HepG2 (cell line): Measurements from ENCODE around the gene PPP1R12A. TPM values are rescaled to one million over a fixed set of nuclear protein-coding genes. Genes with fewer than 3 reads are reported as not detected.

Experiments used
- ATAC-seq: fragments of 200-7000 bp; cut with Tn5 transposase; 3 replicates; pipeline ENCODE4 v1.9.1; 2020; ENCODE audit warnings: mild to moderate bottlenecking, moderate library complexity
- BruUV-seq: library from RNA; stranded (reverse); fragments of 400-500 nt; replicated peaks from 2 replicates; lab custom pipeline; 2021; lab: Mats Ljungman, UMichigan
- CTCF ChIA-PET: fragments of 300-600 bp; formaldehyde crosslinking; extraction: SDS; loops from one replicate; lab custom pipeline; 2021; ENCODE audit warnings: low total read pairs, inconsistent platforms, low intra/inter-chr PET ratio; lab: Yijun Ruan, JAX
- POLR2A ChIA-PET: fragments of 350-600 bp; sonication (Branson Sonifier 250); formaldehyde crosslinking; loops from one replicate; lab custom pipeline; 2020; ENCODE audit warnings: antibody characterized with exemption, inconsistent platforms; lab: Yijun Ruan, JAX
- DNase-seq: peaks from one replicate; pipeline ENCODE4 v3.0.0-alpha.2; 2015; ENCODE audit warnings: low spot score
- FAIRE-seq: peaks from 3 replicates; lab custom pipeline; 2011; peaks lifted over from hg19 to GRCh38; lab: Jason Lieb, UNC
- H2AFZ ChIP-seq: one replicate; pipeline ENCODE4 v1.6.1; 2011; ENCODE audit warnings: low read length, inconsistent platforms
- H3K27ac ChIP-seq: fragments of 300-600 bp; 3 replicates; pipeline ENCODE4 v1.8.0; 2011; ENCODE audit warnings: mixed run types, mild to moderate bottlenecking, mixed read lengths, low read length, inconsistent platforms; ENCODE audit not compliant: insufficient read depth; ENCODE audit errors: extremely low read length
- H3K27me3 ChIP-seq, 2 experiments: fragments of 200-600 bp in 1 of 2; 2 replicates in 1 of 2; 3 replicates in 1 of 2; pipeline versions ENCODE4 v1.6.0 to v1.8.0; 2011; ENCODE audit warnings: low read length in 2 of 2, mild to moderate bottlenecking in 2 of 2, moderate library complexity in 2 of 2, inconsistent platforms in 1 of 2; ENCODE audit not compliant: insufficient read depth in 2 of 2, control insufficient read depth in 1 of 2
- H3K36me3 ChIP-seq, 2 experiments: fragments of 200-600 bp in 1 of 2; replicated peaks in 1 of 2; 2 replicates in 1 of 2; 3 replicates in 1 of 2; pipeline versions ENCODE4 v1.5.1 to v1.8.0; 2011; ENCODE audit warnings: low read length in 2 of 2, inconsistent platforms in 1 of 2; ENCODE audit not compliant: insufficient read depth in 2 of 2, control insufficient read depth in 1 of 2
- H3K4me1 ChIP-seq: 2 replicates; pipeline ENCODE4 v1.5.1; 2012; ENCODE audit warnings: low read length, inconsistent platforms; ENCODE audit not compliant: insufficient read depth
- H3K4me2 ChIP-seq: 2 replicates; pipeline ENCODE4 v1.6.0; 2011; ENCODE audit warnings: low read depth, low read length, inconsistent platforms
- H3K4me3 ChIP-seq, 3 experiments: fragments of 200-600 bp in 1 of 3; sonication (generic), shearing (Covaris generic) in 1 of 3; replicated peaks in 1 of 3; 2 replicates each; pipeline ENCODE4 v1.5.1; 2011 to 2016; ENCODE audit warnings: low read length in 3 of 3, inconsistent platforms in 2 of 3, low read depth in 2 of 3, mild to moderate bottlenecking in 2 of 3, control low read depth in 1 of 3, mixed read lengths in 1 of 3; ENCODE audit not compliant: insufficient read depth in 1 of 3
- H3K79me2 ChIP-seq: one replicate; pipeline ENCODE4 v1.6.1; 2011; ENCODE audit warnings: low read length, inconsistent platforms; ENCODE audit not compliant: insufficient read depth
- H3K9ac ChIP-seq: 2 replicates; pipeline ENCODE4 v1.6.0; 2011; ENCODE audit warnings: mild to moderate bottlenecking, low read depth, low read length, inconsistent platforms; ENCODE audit not compliant: insufficient read depth
- H3K9me3 ChIP-seq: 2 replicates; pipeline ENCODE4 v1.5.1; 2012; ENCODE audit warnings: mild to moderate bottlenecking, low read length
- H4K20me1 ChIP-seq: 2 replicates; pipeline ENCODE4 v1.6.0; 2011; ENCODE audit warnings: inconsistent platforms, mild to moderate bottlenecking, low read length, moderate library complexity; ENCODE audit not compliant: insufficient read depth
- CREB1 ChIP-seq, 2 experiments: fragments of 450-650 bp in 1 of 2; IDR thresholded peaks; 2 replicates each; pipeline ENCODE4 v1.6.1; 2016 to 2017; ENCODE audit warnings: control low read depth in 1 of 2, mild to moderate bottlenecking in 1 of 2, missing compliant biosample characterization in 1 of 2, missing genetic modification characterization in 1 of 2
- FOXK1 ChIP-seq: sonication (generic); formaldehyde crosslinking; IDR thresholded peaks from 2 replicates; pipeline ENCODE4 v1.4.0; 2020; ENCODE audit warnings: low read depth, missing genetic modification reagents, borderline replicate concordance
- JUN ChIP-seq: sonication (generic); formaldehyde crosslinking; IDR thresholded peaks from 2 replicates; pipeline ENCODE4 v1.4.0; 2020; ENCODE audit warnings: mild to moderate bottlenecking, missing genetic modification reagents
- KDM6A ChIP-seq: IDR thresholded peaks from 2 replicates; pipeline ENCODE4 v1.6.1; 2016; ENCODE audit warnings: low read depth
- MAFF ChIP-seq: IDR thresholded peaks from 2 replicates; pipeline ENCODE4 v1.6.1; 2011; ENCODE audit warnings: low read depth, low read length, improper control_type of control experiment
- NCOA1 ChIP-seq: sonication (generic); formaldehyde crosslinking; IDR thresholded peaks from 2 replicates; pipeline ENCODE4 v1.9.0; 2021; ENCODE audit warnings: missing genetic modification reagents
- NFYB ChIP-seq: sonication (generic); formaldehyde crosslinking; IDR thresholded peaks from 2 replicates; pipeline ENCODE4 v1.4.0; 2020; ENCODE audit warnings: missing genetic modification reagents
- SP2 ChIP-seq: sonication (generic); formaldehyde crosslinking; IDR thresholded peaks from 2 replicates; pipeline ENCODE4 v1.5.1; 2020; ENCODE audit warnings: mild to moderate bottlenecking, missing genetic modification reagents
- ZNF446 ChIP-seq: sonication (generic); formaldehyde crosslinking; IDR thresholded peaks from 2 replicates; pipeline ENCODE4 v1.5.0; 2020; ENCODE audit warnings: mild to moderate bottlenecking, missing genetic modification reagents
- ZNF484 ChIP-seq: sonication (generic); formaldehyde crosslinking; IDR thresholded peaks from 2 replicates; pipeline ENCODE4 v1.5.1; 2020; ENCODE audit warnings: mild to moderate bottlenecking, low read depth, missing genetic modification reagents, borderline replicate concordance
- ZNF788 ChIP-seq: sonication (generic); formaldehyde crosslinking; IDR thresholded peaks from 2 replicates; pipeline ENCODE4 v1.5.0; 2020; ENCODE audit warnings: mild to moderate bottlenecking, missing genetic modification reagents, borderline replicate concordance
- WGBS: methylation state at CpG from one replicate; pipeline ENCODE4 v1.1.6; 2017; ENCODE audit warnings: low lambda C conversion rate; 5-methylcytosine and 5-hydroxymethylcytosine counted together
- in situ Hi-C: cut with HindIII; loops from 2 replicates; pipeline ENCODE4 v1.10.0; 2017; ENCODE audit warnings: low pct_unique_long_range_greater_than_20kb; ENCODE audit not compliant: extremely low pct_ligation_motif_present
- intact Hi-C: fragments of 100-400 bp; cut with micrococcal nuclease; formaldehyde crosslinking; loops from one replicate; pipeline ENCODE4 v1.10.0; 2022; ENCODE audit not compliant: unreplicated experiment
- polyA plus RNA-seq, 8 experiments: library from polyadenylated mRNA; depleted of rRNA in 3 of 8; stranded (reverse) in 7 of 8; unstranded in 1 of 8; fragments of >200 nt; fragmentation: Illumina TruSeq in 4 of 8; extraction: Trizol in 4 of 8; gene quantifications; 2 replicates each; pipeline versions ENCODE4 v1.2.1 to v1.2.3, GENCODE V29; 2011 to 2016; ENCODE audit warnings: low read depth in 4 of 8, missing spikeins in 1 of 8, mixed read lengths in 1 of 8; ENCODE audit not compliant: insufficient read depth in 1 of 8
- total RNA-seq, 5 experiments: library from RNA; depleted of rRNA; stranded (reverse); fragments of >200 nt; fragmentation: Illumina TruSeq; extraction: Trizol; gene quantifications; 2 replicates each; pipeline ENCODE4 v1.2.3, GENCODE V29; 2016; ENCODE audit warnings: low read depth in 1 of 5
- TF ChIP-seq, protein P1 (sequence below): sonication (generic); formaldehyde crosslinking; IDR thresholded peaks from 2 replicates; pipeline ENCODE4 v1.5.1; 2020; ENCODE audit warnings: mild to moderate bottlenecking, missing genetic modification reagents, borderline replicate concordance
- TF ChIP-seq, protein P2 (sequence below): sonication (generic); formaldehyde crosslinking; IDR thresholded peaks from 2 replicates; pipeline ENCODE4 v1.8.1; 2023; ENCODE audit warnings: mild to moderate bottlenecking, inconsistent platforms, moderate library complexity, missing genetic modification reagents, borderline replicate concordance

PPP1R12A gene
- total and polyA plus RNA-seq, 2 of the 13 experiments (the other 11 are each of a cell fraction or from before 2014, with no cell fraction given): 23.8 to 50.0 TPM

DNA sequence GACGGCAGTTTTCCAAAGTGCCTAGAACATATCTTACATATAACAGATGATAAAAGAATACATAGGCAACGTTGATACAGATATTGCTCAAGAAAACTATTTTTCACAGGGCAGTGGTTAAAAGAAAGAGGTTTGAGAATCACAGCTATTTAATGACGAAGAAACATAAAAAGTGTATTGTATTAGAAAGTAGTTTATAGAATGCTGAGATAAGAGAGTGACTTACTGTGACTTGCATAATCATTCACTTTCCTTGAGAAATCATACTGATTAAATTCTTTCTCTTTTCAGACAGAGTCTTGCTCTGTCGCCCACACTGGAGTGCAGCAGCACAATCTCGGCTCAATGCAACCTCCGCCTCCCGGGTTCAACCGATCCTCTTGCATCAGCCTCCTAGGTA lies 57.7 kb downstream of the PPP1R12A start:
- H3K27me3 ChIP-seq: no peaks in the 10 kb centered on the region
- H3K27ac ChIP-seq: no peak overlapping the region
- FAIRE-seq: no peak
- H4K20me1 ChIP-seq: no peaks in the 10 kb centered on the region; the same call in 1 of the 2 replicates
- H3K79me2 ChIP-seq: peaks cover 23% of the 10 kb centered on the region
- BruUV-seq: no TSS peak
- no peak for ATAC-seq
- intact Hi-C loops: no loop called here
- H3K9me3 ChIP-seq: no peaks in the 10 kb centered on the region
- POLR2A ChIA-PET: no interaction called here
- no peak overlapping the region for H3K9ac ChIP-seq
- TF ChIP-seq ZNF484 (CRISPR knock-in tag) (no peak), NFYB (no peak), SP2 (no peak), JUN (CRISPR knock-in tag) (no peak), ZNF446 (no peak), NCOA1 (CRISPR knock-in tag) (no peak), KDM6A (CRISPR knock-in tag) (no peak), FOXK1 (no peak), MAFF (no peak), ZNF788 (CRISPR knock-in tag) (no peak), CREB1 (IDR thresholded peaks at IDR 0.05) (no peak), CREB1 (CRISPR knock-in tag; IDR thresholded peaks at IDR 0.05) (no peak)
- TF ChIP-seq, protein P1, sequence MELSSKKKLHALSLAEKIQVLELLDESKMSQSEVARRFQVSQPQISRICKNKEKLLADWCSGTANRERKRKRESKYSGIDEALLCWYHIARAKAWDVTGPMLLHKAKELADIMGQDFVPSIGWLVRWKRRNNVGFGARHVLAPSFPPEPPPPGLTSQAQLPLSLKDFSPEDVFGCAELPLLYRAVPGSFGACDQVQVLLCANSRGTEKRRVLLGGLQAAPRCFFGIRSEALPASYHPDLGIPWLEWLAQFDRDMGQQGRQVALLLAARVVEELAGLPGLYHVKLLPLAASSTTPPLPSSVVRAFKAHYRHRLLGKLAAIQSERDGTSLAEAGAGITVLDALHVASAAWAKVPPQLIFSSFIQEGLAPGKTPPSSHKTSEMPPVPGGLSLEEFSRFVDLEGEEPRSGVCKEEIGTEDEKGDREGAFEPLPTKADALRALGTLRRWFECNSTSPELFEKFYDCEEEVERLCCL (CRISPR knock-in tag): no peak
- TF ChIP-seq, protein P2, sequence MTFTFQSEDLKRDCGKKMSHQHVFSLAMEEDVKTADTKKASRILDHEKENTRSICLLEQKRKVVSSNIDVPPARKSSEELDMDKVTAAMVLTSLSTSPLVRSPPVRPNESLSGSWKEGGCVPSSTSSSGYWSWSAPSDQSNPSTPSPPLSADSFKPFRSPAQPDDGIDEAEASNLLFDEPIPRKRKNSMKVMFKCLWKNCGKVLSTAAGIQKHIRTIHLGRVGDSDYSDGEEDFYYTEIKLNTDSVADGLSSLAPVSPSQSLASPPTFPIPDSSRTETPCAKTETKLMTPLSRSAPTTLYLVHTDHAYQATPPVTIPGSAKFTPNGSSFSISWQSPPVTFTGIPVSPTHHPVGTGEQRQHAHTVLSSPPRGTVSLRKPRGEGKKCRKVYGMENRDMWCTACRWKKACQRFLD (CRISPR knock-in tag): no peak
- TF ChIP-seq, all 625 proteins: peak for 0
- H3K4me3 ChIP-seq: no peak overlapping the region
- DNase-seq: no peak
- no peak overlapping the region for H3K4me2 ChIP-seq
- no peak overlapping the region for H2AFZ ChIP-seq
- H3K4me1 ChIP-seq: no peaks in the 10 kb centered on the region
- H3K36me3 ChIP-seq: peaks cover 0 to 3% of the 10 kb centered on the region in 2 experiments; a peak in 1 of 5 replicates
- in situ Hi-C loops: no loop called here
- CTCF ChIA-PET: no interaction called here
- WGBS: 96% methylated on average over 8 of the region's 8 CpGs
